IPS DF 19.7 (cell line): ENCODE results near the gene SYMPK.

Experiments
- DNase-seq: peaks from one replicate; pipeline ENCODE4 v3.0.0-alpha.2; 2013; ENCODE audit warnings: low read depth, low spot score

Gene SYMPK

GRCh38 chr19:45781214-45782161 is 81.5 kb downstream of the SYMPK start:
- no peak for DNase-seq

- DNase-seq, result no peak
Observed at GRCh38 chr19:45780448-45781213, 82.3 kb downstream of the SYMPK start.

- DNase-seq, result no peak
Observed at GRCh38 chr19:45780146-45780447, 82.8 kb downstream of the SYMPK start.

- no peak for DNase-seq
Observed at GRCh38 chr19:45779231-45780145, 83.5 kb downstream of the SYMPK start.

- no peak for DNase-seq
Observed at GRCh38 chr19:45778010-45778661, 84.8 kb downstream of the SYMPK start.

- DNase-seq, result no peak
Observed at GRCh38 chr19:45777395-45777961, 85.5 kb downstream of the SYMPK start.

- DNase-seq, result peak; percentile 71
Observed at GRCh38 chr19:45774765-45775164, 88.2 kb downstream of the SYMPK start.

GRCh38 chr19:45773384-45773783 is 89.6 kb downstream of the SYMPK start:
- DNase-seq, result no peak

GRCh38 chr19:45772912-45773311 is 90.0 kb downstream of the SYMPK start:
- no peak for DNase-seq

- no peak for DNase-seq
Observed at GRCh38 chr19:45772130-45772840, 90.7 kb downstream of the SYMPK start.

GRCh38 chr19:45771311-45771933 is 91.5 kb downstream of the SYMPK start:
- no peak for DNase-seq

GRCh38 chr19:45770192-45771101 is 92.5 kb downstream of the SYMPK start:
- peak; percentile 93 for DNase-seq

- no peak for DNase-seq
Observed at GRCh38 chr19:45769821-45770191, 93.1 kb downstream of the SYMPK start.

GRCh38 chr19:45768984-45769782 is 93.8 kb downstream of the SYMPK start, which contains the start of gene SIX5:
SIX5 (minus strand) TSS chr19:45769252; CDS start chr19:45768844, 408 bp downstream.
- peak; percentile 80 for DNase-seq

- no peak for DNase-seq
Observed at GRCh38 chr19:45768655-45768983, 94.3 kb downstream of the SYMPK start.

GRCh38 chr19:45767881-45768654 is 94.9 kb downstream of the SYMPK start:
- DNase-seq, result no peak

GRCh38 chr19:45767410-45767880 is 95.5 kb downstream of the SYMPK start:
- DNase-seq, result no peak
